Stimulated activated CD8-positive, alpha-beta memory T cell treated with anti-CD3 and anti-CD28 coated beads, Interleukin-12 subunit alpha, Interleukin-12 subunit beta, amount 100 ng/mL, for 24 hours (primary cell): ENCODE measurements around the gene ZNF639.

ENCODE experiments used
- DNase-seq: peaks from one replicate; pipeline ENCODE4 v3.0.0-alpha.2; 2020; ENCODE audit errors: extremely low read depth

The ZNF639 gene

GRCh38 chr3:179318876-179319275, 4.0 kb upstream of the ZNF639 start:
- DNase-seq, result no peak

- DNase-seq, result no peak
These were observed 1.1 kb upstream of the ZNF639 start for GRCh38 chr3:179321668-179322285.

GRCh38 chr3:179323197-179324110, 623 bp downstream of the ZNF639 start:
- DNase-seq, result peak; percentile 27

- no peak for DNase-seq
These were observed 1.5 kb downstream of the ZNF639 start for GRCh38 chr3:179324270-179324754.

- no peak for DNase-seq
These were observed 7.6 kb downstream of the ZNF639 start for GRCh38 chr3:179330438-179330837.

GRCh38 chr3:179332240-179332639, 9.4 kb downstream of the ZNF639 start:
- DNase-seq, result no peak

- no peak for DNase-seq
These were observed 10.3 kb downstream of the ZNF639 start for GRCh38 chr3:179333084-179333483.

- DNase-seq, result no peak
These were observed 13.6 kb downstream of the ZNF639 start for GRCh38 chr3:179336345-179336929.

GRCh38 chr3:179347345-179348194, 24.7 kb downstream of the ZNF639 start, which contains the start of gene MFN1:
Gene MFN1, plus strand, starts transcription at chr3:179347709. Its CDS starts 1,143 bp downstream, at chr3:179348852.
- peak; percentile 79 for DNase-seq

GRCh38 chr3:179348325-179349013, 25.6 kb downstream of the ZNF639 start:
- no peak for DNase-seq

- DNase-seq, result no peak
These were observed 33.2 kb downstream of the ZNF639 start for GRCh38 chr3:179355996-179356395.

GRCh38 chr3:179363332-179363731, 40.5 kb downstream of the ZNF639 start:
- DNase-seq, result no peak

- no peak for DNase-seq
These were observed 46.8 kb downstream of the ZNF639 start for GRCh38 chr3:179369621-179370020.

- no peak for DNase-seq
These were observed 51.1 kb downstream of the ZNF639 start for GRCh38 chr3:179373938-179374337.

- DNase-seq, result no peak
These were observed 52.5 kb downstream of the ZNF639 start for GRCh38 chr3:179375091-179375999.

- DNase-seq, result no peak
These were observed 53.6 kb downstream of the ZNF639 start for GRCh38 chr3:179376474-179376873.
